Calu3 (cell line): ENCODE data around the gene NT5C1B. TPM values are rescaled to one million over a fixed set of nuclear protein-coding genes. Genes with fewer than 3 reads are reported as not detected.

ENCODE experiments used
- BruUV-seq: library from RNA; stranded (reverse); fragments of 400-500 nt; replicated peaks from 2 replicates; lab custom pipeline; 2021; lab: Mats Ljungman, UMichigan
- CTCF ChIA-PET: fragments of 300-600 bp; sonication (Branson Sonifier 250); formaldehyde crosslinking; loops from one replicate; lab custom pipeline; 2022; ENCODE audit warnings: antibody characterized with exemption; lab: Charles Lee
- DNase-seq: peaks from one replicate; pipeline ENCODE4 v3.0.0; 2022
- H3K27ac Mint-ChIP-seq: one replicate; pipeline ENCODE4 v1.8.0; 2022; ENCODE audit warnings: mixed read lengths; ENCODE audit not compliant: unreplicated experiment
- H3K27me3 Mint-ChIP-seq: one replicate; pipeline ENCODE4 v1.8.0; 2022; ENCODE audit warnings: mixed read lengths; ENCODE audit not compliant: unreplicated experiment
- H3K36me3 Mint-ChIP-seq: one replicate; pipeline ENCODE4 v1.8.0; 2022; ENCODE audit warnings: mild to moderate bottlenecking, moderate library complexity, mixed read lengths; ENCODE audit not compliant: insufficient read depth, unreplicated experiment
- H3K4me1 Mint-ChIP-seq: one replicate; pipeline ENCODE4 v1.8.0; 2022; ENCODE audit warnings: mild to moderate bottlenecking, low read depth, mixed read lengths; ENCODE audit not compliant: unreplicated experiment
- H3K4me3 Mint-ChIP-seq: one replicate; pipeline ENCODE4 v1.8.0; 2022; ENCODE audit warnings: mild to moderate bottlenecking, low read depth, moderate library complexity, mixed read lengths; ENCODE audit not compliant: unreplicated experiment
- H3K9me3 Mint-ChIP-seq: one replicate; pipeline ENCODE4 v1.8.0; 2022; ENCODE audit warnings: low read depth, mixed read lengths; ENCODE audit not compliant: unreplicated experiment
- CTCF ChIP-seq: fragments of 200-600 bp; IDR thresholded peaks from one replicate; pipeline ENCODE4 v1.8.0; 2022; ENCODE audit warnings: antibody characterized with exemption; ENCODE audit not compliant: unreplicated experiment
- intact Hi-C: fragments of 100-400 bp; cut with micrococcal nuclease; formaldehyde crosslinking; loops from one replicate; pipeline ENCODE4 v1.10.0; 2022; ENCODE audit not compliant: unreplicated experiment
- total RNA-seq: library from RNA; stranded (reverse); gene quantifications from 2 replicates; pipeline ENCODE4 v1.2.3, GENCODE V29; 2022

NT5C1B gene
- total RNA-seq, 1 experiment from 2014 or later: not detected

DNA sequence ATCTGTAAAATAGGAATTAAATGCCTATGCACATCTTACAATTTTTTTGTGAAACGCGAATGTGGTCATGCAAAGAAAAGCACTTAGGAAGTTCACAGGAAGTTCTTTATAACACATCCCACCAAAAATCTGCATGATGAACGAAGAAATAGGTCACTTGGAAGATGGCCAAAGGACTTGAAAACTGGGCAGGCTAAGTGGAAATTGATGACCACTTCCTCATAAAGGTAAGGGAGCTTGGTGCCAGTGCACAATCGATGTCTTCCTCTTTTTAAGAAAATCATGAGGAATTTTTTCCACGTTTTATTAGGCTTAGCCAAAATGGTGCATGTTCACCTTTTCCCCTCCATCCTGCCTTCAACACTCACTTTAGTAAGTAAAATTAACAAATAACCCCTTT lies 8.2 kb upstream of the NT5C1B start:
- DNase-seq: no peak
- H3K27ac Mint-ChIP-seq: no peak overlapping the region
- no peaks in the 10 kb centered on the region for H3K4me1 Mint-ChIP-seq
- CTCF ChIA-PET: no interaction called here
- no peaks in the 10 kb centered on the region for H3K9me3 Mint-ChIP-seq
- TF ChIP-seq CTCF: no peak
- H3K27me3 Mint-ChIP-seq: no peaks in the 10 kb centered on the region
- BruUV-seq: no TSS peak
- intact Hi-C loops: no loop called here
- no peaks in the 10 kb centered on the region for H3K36me3 Mint-ChIP-seq
- no peak overlapping the region for H3K4me3 Mint-ChIP-seq

DNA sequence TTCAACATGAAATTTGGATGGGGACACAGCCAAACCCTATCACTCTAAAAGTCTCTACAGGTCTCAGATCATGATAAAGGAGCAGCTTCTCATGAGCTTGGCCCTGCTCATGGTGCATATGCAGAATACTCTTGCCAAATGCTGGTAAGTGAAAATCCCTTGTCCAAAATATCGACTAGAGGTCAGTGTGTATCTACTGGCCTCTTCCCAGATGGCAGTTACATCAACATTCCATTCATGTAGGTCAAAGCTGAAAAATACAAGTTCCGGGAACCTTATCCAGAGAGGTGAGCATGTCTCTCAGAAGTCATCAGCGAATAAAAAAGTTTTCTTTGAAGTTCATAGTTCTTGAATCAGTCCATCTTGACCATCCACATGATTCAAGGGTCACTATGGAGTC lies 7.6 kb upstream of the NT5C1B start:
- Mint-ChIP-seq H3K4me3 (no peak overlapping the region), H3K9me3 (no peaks in the 10 kb centered on the region), H3K4me1 (no peaks in the 10 kb centered on the region), H3K36me3 (no peaks in the 10 kb centered on the region), H3K27me3 (no peaks in the 10 kb centered on the region), H3K27ac (no peak overlapping the region)
- intact Hi-C loops: no loop called here
- TF ChIP-seq CTCF: no peak
- DNase-seq: no peak
- CTCF ChIA-PET: no interaction called here
- no TSS peak for BruUV-seq

DNA sequence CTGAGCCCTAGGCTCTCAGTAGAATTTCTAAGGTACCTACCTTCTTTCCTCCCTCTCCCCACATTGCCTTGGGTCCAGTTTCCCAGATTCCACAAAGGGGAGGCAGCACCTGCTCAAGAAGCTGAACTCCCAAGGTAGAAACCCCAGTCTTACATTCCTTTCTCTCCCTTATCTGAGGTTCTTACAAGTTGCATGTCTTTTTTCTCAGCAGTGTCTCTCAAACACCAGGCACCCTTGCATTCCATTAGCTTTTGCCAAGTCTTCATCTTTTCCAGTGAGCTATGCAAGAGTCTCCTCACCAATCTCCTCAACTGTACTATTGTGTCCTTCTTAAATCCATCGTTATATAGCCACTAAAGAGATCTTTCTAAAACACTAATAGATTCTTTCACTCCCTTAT lies 4.1 kb upstream of the NT5C1B start:
- TF ChIP-seq CTCF: no peak
- Mint-ChIP-seq H3K36me3 (no peaks in the 10 kb centered on the region), H3K4me1 (no peaks in the 10 kb centered on the region), H3K27ac (no peak overlapping the region), H3K4me3 (no peak overlapping the region), H3K9me3 (peaks cover 2% of the 10 kb centered on the region), H3K27me3 (no peaks in the 10 kb centered on the region)
- no TSS peak for BruUV-seq
- CTCF ChIA-PET: no interaction called here
- no peak for DNase-seq
- intact Hi-C loops: no loop called here

- H3K36me3 Mint-ChIP-seq: no peaks in the 10 kb centered on the region
- TF ChIP-seq CTCF: no peak
- intact Hi-C loops: no loop called here
- H3K27ac Mint-ChIP-seq: no peak overlapping the region
- CTCF ChIA-PET: no interaction called here
- no peaks in the 10 kb centered on the region for H3K27me3 Mint-ChIP-seq
- no peak overlapping the region for H3K4me3 Mint-ChIP-seq
- DNase-seq: no peak
- peaks cover 2% of the 10 kb centered on the region for H3K9me3 Mint-ChIP-seq
- no TSS peak for BruUV-seq
- H3K4me1 Mint-ChIP-seq: no peaks in the 10 kb centered on the region
Measured at GRCh38 chr2:18592372-18592771, 3.0 kb upstream of the NT5C1B start.
